Panc1 (cell line): ENCODE measurements around the gene ESRRB. TPM values are rescaled to one million over a fixed set of nuclear protein-coding genes. Genes with fewer than 3 reads are reported as not detected.

ENCODE experiments used
- ATAC-seq: fragments of 200-7000 bp; cut with Tn5 transposase; 2 replicates; pipeline ENCODE4 v1.9.1; 2020; ENCODE audit warnings: mild to moderate bottlenecking, moderate library complexity
- BruUV-seq: library from RNA; stranded (reverse); fragments of 400-500 nt; replicated peaks from 2 replicates; lab custom pipeline; 2021; lab: Mats Ljungman, UMichigan
- CTCF ChIA-PET: fragments of 300-600 bp; sonication (Branson Sonifier 250); formaldehyde crosslinking; loops from one replicate; lab custom pipeline; 2022; ENCODE audit warnings: antibody characterized with exemption; lab: Charles Lee
- POLR2A ChIA-PET: fragments of 300-600 bp; sonication (Branson Sonifier 250); formaldehyde crosslinking; loops from one replicate; lab custom pipeline; 2022; ENCODE audit warnings: antibody characterized with exemption; lab: Charles Lee
- DNase-seq: peaks from one replicate; pipeline ENCODE4 v3.0.0-alpha.2; 2010; ENCODE audit warnings: low read depth, low spot score
- H3K27ac ChIP-seq: 2 replicates; pipeline ENCODE4 v1.5.1; 2011; ENCODE audit warnings: mild to moderate bottlenecking, low read length, inconsistent platforms
- H3K27me3 ChIP-seq: fragments of 200-500 bp; sonication (Bioruptor generic); 2 replicates; pipeline ENCODE4 v1.6.0; 2014; ENCODE audit warnings: low read length, inconsistent platforms; ENCODE audit not compliant: control insufficient read depth, insufficient read depth
- H3K36me3 ChIP-seq: fragments of 200-500 bp; sonication (Bioruptor generic); 2 replicates; pipeline ENCODE4 v1.5.1; 2014; ENCODE audit warnings: inconsistent platforms, mild to moderate bottlenecking, low read length, moderate library complexity; ENCODE audit not compliant: control insufficient read depth, insufficient read depth
- H3K4me1 ChIP-seq: 2 replicates; pipeline ENCODE4 v1.5.1; 2011; ENCODE audit warnings: inconsistent platforms, mild to moderate bottlenecking, low read length, moderate library complexity; ENCODE audit not compliant: control insufficient read depth, insufficient read depth
- H3K4me3 ChIP-seq, 2 experiments: 2 replicates each; pipeline ENCODE4 v1.5.1; 2011 to 2012; ENCODE audit warnings: low read depth in 2 of 2, low read length in 2 of 2, mild to moderate bottlenecking in 2 of 2, inconsistent platforms in 1 of 2, moderate library complexity in 1 of 2
- H3K9me3 ChIP-seq: fragments of 200-500 bp; sonication (Bioruptor generic); 2 replicates; pipeline ENCODE4 v1.5.1; 2014; ENCODE audit warnings: low read depth, mild to moderate bottlenecking, inconsistent platforms, low read length, moderate library complexity; ENCODE audit not compliant: control insufficient read depth, insufficient read depth
- CTCF ChIP-seq: fragments of 450-650 bp; IDR thresholded peaks from 2 replicates; pipeline ENCODE4 v1.5.1; 2017; ENCODE audit warnings: mild to moderate bottlenecking
- POLR2AphosphoS5 ChIP-seq: IDR thresholded peaks from 2 replicates; pipeline ENCODE4 v1.6.1; 2012; ENCODE audit warnings: mild to moderate bottlenecking, low read depth, low read length, moderate library complexity
- REST ChIP-seq, 2 experiments: IDR thresholded peaks; 2 replicates each; pipeline ENCODE4 v1.6.1; 2011 to 2012; ENCODE audit warnings: low read depth in 2 of 2, control low read depth in 1 of 2, low read length in 1 of 2, mild to moderate bottlenecking in 1 of 2, moderate library complexity in 1 of 2; ENCODE audit not compliant: insufficient read depth in 1 of 2
- SIN3A ChIP-seq: IDR thresholded peaks from 2 replicates; pipeline ENCODE4 v1.6.1; 2012; ENCODE audit warnings: low read depth, mild to moderate bottlenecking, low read length, moderate library complexity, borderline replicate concordance; ENCODE audit not compliant: insufficient read depth
- TCF7L2 ChIP-seq: IDR thresholded peaks from 2 replicates; pipeline ENCODE4 v1.6.1; 2011; ENCODE audit warnings: mild to moderate bottlenecking, low read depth, low read length, inconsistent platforms
- in situ Hi-C: cut with HindIII; loops from 2 replicates; pipeline ENCODE4 v1.10.0; 2016; ENCODE audit warnings: low sequenced_read_pairs, low pct_unique_long_range_greater_than_20kb
- intact Hi-C: fragments of 100-400 bp; cut with micrococcal nuclease; formaldehyde crosslinking; loops from one replicate; pipeline ENCODE4 v1.10.0; 2022; ENCODE audit not compliant: unreplicated experiment
- total RNA-seq: library from RNA; stranded (reverse); gene quantifications from one replicate; pipeline ENCODE4 v1.2.1, GENCODE V29; 2021; ENCODE audit not compliant: unreplicated experiment

The ESRRB gene
- total RNA-seq, 1 experiment from 2014 or later, result not detected

DNA sequence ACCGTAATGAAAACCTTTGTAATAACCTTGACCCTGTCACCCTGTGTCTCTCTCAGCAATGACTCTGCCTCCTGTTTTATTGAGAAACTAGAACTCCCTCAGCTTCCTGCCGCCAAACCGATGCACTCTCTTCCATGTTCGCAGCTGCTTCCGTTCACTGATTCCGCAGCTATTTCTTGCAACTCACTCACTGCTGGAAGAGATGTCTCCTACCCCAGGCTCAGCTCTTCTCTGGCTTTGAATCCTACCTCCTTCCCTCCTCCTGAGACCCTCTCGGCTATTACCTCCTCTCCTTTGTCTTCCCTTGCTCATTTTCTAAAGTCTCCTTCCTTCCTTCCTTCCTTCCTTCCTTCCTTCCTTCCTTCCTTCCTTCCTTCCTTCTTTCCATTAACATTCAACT lies 71.0 kb downstream of the ESRRB start:
- Histone ChIP-seq H3K27me3 (no peaks in the 10 kb centered on the region; the same call in 1 of the 2 replicates), H3K9me3 (no peaks in the 10 kb centered on the region), H3K4me1 (no peaks in the 10 kb centered on the region), H3K36me3 (no peaks in the 10 kb centered on the region), H3K4me3 (no peak overlapping the region), H3K27ac (no peak overlapping the region)
- DNase-seq, result no peak
- no TSS peak for BruUV-seq
- intact Hi-C loops (no loop called here), in situ Hi-C loops (no loop called here)
- ChIA-PET POLR2A (no interaction called here), CTCF (no interaction called here)
- TF ChIP-seq TCF7L2, result no peak
- no peak for TF ChIP-seq CTCF
- no peak for TF ChIP-seq POLR2AphosphoS5
- no peak for TF ChIP-seq SIN3A
- no peak for TF ChIP-seq REST (IDR thresholded peaks at IDR 0.05; ENCODE audit: insufficient read depth in 1 of 2, low read depth in 2 of 2, low read length in 1 of 2)
- no peak for ATAC-seq

GRCh38 chr14:76450476-76450875 lies 74.5 kb downstream of the ESRRB start:
- no peak overlapping the region for H3K4me3 ChIP-seq
- no peaks in the 10 kb centered on the region for H3K36me3 ChIP-seq
- DNase-seq (no peak), ATAC-seq (no peak)
- H3K27me3 ChIP-seq, result no peaks in the 10 kb centered on the region; the same call in 1 of the 2 replicates
- H3K4me1 ChIP-seq, result no peaks in the 10 kb centered on the region
- POLR2A ChIA-PET, result no interaction called here
- H3K27ac ChIP-seq, result no peak overlapping the region
- BruUV-seq, result no TSS peak
- TF ChIP-seq REST (IDR thresholded peaks at IDR 0.05; ENCODE audit: insufficient read depth in 1 of 2, low read depth in 2 of 2, low read length in 1 of 2) (no peak), CTCF (no peak), SIN3A (no peak), POLR2AphosphoS5 (no peak), TCF7L2 (no peak)
- no peaks in the 10 kb centered on the region for H3K9me3 ChIP-seq
- intact Hi-C loops, result no loop called here
- CTCF ChIA-PET, result no interaction called here
- in situ Hi-C loops, result no loop called here
